ENCODE results near the gene MAFG.
"Not testable (repeated sequence)": the region's sequence is repeated elsewhere in the genome, so short reads cannot be mapped to it uniquely, and the experiment has no call there.

Gene MAFG

DNA sequence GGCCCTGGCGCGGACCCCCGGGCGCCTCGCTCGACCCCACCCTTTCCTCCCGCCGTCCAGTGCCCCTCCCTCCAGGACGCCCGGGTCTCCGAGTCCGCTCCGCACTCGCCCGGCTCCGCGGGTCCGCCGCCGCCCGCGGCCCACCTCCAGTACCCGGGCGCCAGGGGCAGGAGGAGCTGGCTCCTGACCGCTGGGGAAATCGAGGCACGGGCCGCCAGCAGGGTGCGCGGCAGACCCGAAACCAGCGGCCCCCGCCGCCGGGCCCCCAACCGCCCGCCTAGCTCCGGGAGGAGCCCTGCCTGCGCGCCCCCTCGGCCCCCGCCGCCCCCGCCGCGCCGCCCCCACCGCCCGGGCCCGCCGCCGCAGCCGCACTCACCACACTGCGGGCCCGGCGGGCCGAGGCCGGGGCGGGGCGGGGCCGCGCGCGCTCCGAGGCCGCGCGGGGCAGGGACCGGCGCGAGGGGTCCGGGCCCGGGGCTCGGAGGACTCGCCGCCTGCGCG lies 333 bp downstream of the MAFG start:
- TF ChIP-seq POLR2A (IDR thresholded peaks at IDR 0.05; ENCODE audit: low read depth, low read length), result no peak
- DNase-seq (ENCODE audit: insufficient read length, low spot score), result peak; percentile 49
- FAIRE-seq, result no peak

DNA sequence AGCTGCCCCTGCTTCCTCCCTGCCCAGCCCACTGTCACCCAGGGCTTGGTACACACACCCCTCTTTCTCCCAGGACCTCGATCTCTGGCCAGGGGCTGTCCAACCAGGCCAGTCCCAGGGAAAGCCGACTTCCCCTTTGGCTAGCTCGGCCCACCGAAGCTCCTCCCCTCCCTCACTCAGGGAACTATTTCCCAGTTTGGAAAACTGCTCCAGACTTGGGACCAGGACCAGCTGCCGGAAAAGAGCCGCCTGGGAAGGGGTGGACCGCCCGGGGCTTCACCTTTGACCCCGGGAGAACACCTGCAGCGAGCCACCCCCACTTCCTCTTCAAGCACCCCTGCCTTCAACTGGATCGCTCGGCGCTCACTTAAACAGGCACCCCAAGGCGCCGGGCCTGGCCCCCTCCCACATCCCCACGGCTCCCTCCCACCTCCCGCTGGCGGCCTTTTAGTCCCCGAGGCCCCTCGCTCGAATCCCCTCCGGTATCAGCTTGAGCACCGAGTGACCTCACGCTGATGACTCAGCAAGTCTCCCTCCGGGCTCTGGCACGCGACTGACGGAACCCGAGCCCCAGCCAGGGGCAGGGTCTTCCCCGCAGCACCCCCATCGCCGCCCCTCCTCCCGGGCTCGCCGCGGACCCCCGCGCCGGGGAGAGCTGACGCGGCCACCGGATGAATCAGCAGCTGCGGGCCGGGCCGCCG lies 934 bp downstream of the MAFG start:
- FAIRE-seq (no peak), DNase-seq (ENCODE audit: insufficient read length, low spot score) (peak; percentile 93)
- TF ChIP-seq POLR2A (IDR thresholded peaks at IDR 0.05; ENCODE audit: low read depth, low read length), result peak; percentile 21; the same call in 1 of the 2 replicates

DNA sequence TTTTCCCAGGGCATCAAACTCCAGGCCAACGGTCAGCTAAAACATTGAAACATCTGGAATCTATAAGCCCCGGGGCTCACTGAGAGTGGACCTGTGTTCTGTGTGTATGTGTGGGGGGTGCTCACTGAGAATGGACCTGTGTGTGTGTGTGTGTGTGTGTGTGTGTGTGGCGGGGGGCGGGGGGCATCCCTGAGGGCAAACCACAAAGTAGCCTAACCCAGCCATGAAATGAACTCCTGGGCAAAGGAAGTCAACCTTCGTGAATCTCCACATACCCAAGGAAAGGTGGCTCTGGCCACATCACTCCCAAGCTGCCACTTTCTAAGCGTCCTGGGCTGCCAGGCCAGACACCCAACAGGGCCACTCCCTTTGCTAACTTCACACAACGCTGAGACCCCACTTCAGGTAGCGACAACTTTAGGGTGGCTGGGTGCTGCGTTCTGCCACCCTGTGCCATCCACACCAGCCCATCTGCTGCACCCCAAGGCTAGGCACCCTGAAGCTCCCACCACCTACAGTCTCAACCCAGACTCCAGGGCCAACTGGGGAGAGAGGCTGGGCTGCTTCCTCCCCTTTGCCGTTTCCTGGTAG lies 1.6 kb downstream of the MAFG start:
- DNase-seq (ENCODE audit: insufficient read length, low spot score) (no peak), FAIRE-seq (no peak)
- TF ChIP-seq POLR2A (IDR thresholded peaks at IDR 0.05; ENCODE audit: low read depth, low read length), result no peak

DNA sequence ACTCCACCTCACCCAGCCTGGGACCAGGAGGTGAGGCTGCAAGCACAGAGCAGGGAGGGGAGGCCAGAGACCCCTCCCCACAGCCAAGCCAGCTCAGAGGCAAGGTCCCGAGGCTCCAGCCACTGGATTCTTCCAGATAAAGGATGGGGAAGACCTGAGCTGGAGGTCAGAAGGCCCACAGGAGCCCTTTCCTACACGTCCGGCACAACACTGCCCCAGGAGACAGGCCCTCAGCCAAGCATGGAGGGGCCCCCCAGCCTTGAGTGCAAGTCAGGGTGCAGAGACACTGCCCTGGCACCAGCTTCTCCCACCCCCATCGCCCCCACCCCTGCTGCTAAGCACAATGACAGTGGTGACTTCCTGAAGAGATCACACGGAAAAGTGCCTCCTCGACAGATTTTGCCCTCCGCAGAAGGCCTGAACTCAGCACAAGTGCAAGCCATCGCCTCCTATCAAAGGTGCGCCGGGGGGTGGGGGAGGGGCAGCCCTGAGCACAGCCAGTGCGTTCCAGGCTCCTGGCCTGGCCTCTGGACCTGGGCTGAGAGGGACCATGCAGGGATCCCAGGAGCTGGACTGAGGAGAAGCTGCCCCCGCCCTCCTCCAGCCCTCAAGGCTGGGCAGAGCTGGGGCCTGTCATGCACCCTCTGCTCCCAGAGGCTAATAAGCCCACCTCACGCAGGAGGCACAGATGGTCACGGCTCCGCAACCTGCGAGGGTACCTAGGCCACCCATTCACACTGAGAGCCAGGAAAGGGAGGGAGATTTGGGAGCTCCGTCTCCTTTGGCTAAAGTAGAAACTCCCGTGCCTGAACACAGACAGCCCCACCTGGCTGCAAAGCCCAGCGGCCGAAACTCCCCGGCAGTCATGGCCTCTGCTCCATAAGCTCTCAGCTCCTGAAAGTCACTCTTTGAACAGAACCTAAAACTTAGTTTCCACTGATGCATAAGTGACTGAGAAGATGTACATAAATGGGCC lies 2.7 kb downstream of the MAFG start:
- TF ChIP-seq POLR2A (IDR thresholded peaks at IDR 0.05; ENCODE audit: low read depth, low read length), result no peak
- DNase-seq (ENCODE audit: insufficient read length, low spot score) (no peak), FAIRE-seq (no peak)

DNA sequence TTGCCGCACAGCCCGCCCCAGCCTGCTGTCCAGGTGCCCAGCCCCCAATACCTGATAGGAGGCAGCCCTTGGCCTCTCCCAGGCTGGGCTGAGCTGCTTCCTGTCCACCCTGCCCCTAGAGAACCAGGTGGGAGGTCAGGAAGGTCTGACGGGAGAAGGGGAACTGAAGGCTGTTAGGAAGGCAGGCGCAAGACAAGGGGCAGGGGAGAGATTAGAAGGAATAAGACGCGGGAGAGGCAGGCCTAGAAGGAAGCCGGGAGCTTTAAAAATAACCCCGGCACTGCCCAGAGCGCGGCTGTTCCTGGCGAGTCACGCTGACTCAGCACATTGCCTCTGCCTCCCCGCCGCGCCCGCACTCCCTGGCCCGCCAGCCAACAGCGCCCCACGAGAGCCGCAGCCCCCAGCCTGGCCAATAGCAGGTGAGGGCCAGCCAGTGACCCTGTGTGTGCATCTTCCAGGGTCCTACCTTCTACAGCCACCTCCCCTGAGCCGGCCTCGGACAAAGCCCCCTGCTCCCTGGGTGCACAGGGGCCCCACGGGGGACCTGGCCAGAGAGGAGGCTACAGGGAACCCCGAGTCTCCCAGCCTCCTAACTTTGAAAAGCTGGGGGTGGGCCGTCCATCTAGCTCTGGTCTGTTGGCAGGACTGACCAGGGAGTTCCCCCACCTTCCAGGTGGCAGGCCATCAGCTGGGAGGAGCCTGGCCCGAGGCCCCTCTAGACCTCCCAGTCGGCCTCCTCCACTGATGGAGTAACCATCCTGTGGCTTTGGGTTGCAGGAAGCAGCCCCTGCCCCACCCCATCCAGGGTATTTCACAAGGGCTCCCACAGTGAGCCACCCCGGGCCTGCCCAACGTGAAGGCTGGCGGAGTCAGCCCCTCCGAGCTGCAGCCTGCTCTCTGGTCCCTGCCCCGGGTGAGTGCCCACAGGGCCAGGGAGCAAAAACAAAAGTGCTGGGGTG lies 4.0 kb downstream of the MAFG start:
- FAIRE-seq (no peak), DNase-seq (ENCODE audit: insufficient read length, low spot score) (peak; percentile 96)
- 0 out of 2 replicates have a peak, but pooled peaks have one; percentile 10 for TF ChIP-seq POLR2A (IDR thresholded peaks at IDR 0.05; ENCODE audit: low read depth, low read length)

DNA sequence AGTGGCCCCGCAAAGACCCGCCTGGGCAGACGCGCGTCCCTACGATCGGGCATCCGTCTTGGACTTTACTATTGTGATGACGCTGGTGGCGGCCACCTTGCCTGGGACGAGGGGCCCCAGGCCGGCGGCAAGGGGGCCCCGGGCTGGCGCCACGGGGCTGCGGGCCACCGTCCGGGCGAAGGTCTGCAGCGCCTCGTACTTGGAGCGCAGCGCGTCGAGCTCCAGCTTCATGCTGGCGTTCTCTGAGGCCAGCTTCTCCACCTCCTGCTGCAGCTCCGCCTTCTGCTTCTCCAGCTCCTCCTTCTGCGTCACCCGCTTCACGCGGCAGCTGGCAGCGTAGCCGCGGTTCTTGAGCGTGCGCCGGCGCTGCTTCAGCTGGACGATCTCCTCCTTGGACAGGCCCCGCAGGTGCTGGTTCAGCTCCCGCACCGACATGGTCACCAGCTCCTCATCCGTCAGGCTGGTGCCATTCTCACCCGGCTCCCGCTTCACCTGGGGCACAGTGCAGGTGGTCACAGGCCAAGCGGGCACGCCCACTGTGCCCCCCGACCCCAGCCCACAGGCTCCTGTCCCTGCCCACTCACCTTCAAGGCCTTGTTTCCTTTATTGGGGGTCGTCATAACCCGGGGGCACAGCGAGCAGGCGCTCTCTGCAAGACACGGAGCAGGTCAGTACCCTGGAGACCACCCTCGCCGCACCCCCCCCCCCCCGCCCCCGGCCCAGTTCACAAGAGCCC lies 4.8 kb downstream of the MAFG start:
- FAIRE-seq (no peak), DNase-seq (ENCODE audit: insufficient read length, low spot score) (no peak)
- no peak for TF ChIP-seq POLR2A (IDR thresholded peaks at IDR 0.05; ENCODE audit: low read depth, low read length)

DNA sequence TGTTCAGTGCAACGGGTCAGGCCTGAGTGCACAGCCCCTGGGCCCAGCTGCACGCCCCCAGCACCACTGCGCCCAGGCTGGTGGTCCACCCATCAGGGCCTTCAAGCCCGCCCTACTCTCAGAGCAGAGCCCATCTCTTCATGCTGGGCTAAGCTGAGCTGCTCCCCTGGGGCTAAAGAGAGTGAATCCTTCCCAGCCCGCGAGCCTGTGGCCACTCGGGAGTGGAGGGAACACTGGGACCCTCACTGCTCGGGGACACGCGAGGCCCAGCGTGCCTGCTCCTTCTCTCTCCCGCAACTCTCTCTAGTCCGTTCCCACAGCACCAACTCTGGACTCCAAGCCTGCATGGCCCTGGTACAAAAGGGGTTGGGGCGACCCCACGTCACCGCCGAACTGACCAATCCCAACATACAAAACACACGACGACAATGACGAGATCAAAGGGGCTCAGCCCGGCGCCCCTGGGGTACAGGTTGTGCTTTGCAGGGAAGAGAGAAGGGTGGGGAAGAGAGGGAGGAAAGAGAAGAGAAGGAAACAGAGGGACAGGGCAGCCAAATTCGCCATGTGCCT lies 5.5 kb downstream of the MAFG start:
- no peak for TF ChIP-seq POLR2A (IDR thresholded peaks at IDR 0.05; ENCODE audit: low read depth, low read length)
- DNase-seq (ENCODE audit: insufficient read length, low spot score) (no peak), FAIRE-seq (no peak)

DNA sequence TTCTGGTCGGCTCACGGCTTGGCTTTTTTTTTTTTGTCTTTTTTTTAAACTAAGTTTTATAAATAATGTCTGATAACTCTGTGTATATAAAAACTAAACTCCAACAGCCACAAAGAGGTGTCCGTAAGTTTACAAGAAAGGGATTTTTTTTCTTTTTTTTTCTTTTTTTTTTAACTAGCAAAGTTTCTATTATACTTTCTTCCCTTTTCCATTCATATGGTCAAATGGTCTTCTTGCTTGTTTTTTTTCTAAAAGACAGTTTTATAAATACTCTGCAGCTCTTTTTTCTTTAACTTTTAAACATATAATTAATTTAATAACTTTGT lies 6.0 kb downstream of the MAFG start:
- FAIRE-seq (no peak), DNase-seq (ENCODE audit: insufficient read length, low spot score) (no peak)
- TF ChIP-seq POLR2A (IDR thresholded peaks at IDR 0.05; ENCODE audit: low read depth, low read length), result no peak

DNA sequence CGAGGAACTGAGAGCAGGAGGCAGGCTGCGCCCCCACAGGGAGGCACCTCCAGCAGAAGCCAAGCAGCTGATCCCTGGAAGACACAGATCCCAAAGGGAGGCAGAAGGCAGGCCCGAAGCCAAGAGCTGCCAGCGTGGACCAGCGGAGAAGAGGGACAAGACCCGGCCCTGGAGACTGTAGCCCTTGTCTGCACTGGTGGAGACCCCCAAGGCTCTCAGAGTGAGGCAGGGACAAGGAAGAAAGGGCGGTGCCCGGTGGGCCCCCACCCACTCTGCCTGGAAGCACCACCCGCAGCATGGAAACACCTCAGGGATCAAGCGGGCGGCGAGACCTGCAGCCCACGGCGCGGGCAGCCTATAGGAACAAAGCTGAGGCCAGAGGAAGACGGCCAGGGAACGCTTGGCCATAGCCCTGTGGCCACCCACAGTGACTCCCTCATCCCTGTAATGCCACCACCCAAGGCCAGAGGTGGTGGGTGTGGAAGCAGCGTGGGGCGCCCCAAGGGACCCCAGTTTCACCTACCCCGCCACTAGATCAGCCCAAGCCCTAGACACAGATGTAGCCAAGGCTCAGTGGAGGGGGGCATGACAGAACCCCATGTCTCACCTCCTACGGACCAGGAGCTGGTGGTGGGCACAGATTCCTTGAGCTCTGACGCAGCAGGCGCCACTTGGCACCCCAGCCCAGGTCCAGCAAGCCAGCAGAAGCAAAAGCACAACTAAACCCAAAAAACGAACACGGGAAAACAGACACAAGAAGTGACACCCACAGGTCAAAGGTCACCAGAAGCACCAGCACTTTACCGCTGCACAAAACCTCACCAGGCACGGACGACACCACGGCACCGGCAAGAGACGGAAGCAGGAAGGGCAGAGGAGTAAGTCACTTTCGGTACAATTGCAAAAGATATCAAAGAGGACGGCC lies 6.7 kb downstream of the MAFG start:
- no peak for TF ChIP-seq POLR2A (IDR thresholded peaks at IDR 0.05; ENCODE audit: low read depth, low read length)
- no peak for FAIRE-seq
- no peak for DNase-seq (ENCODE audit: insufficient read length, low spot score)

DNA sequence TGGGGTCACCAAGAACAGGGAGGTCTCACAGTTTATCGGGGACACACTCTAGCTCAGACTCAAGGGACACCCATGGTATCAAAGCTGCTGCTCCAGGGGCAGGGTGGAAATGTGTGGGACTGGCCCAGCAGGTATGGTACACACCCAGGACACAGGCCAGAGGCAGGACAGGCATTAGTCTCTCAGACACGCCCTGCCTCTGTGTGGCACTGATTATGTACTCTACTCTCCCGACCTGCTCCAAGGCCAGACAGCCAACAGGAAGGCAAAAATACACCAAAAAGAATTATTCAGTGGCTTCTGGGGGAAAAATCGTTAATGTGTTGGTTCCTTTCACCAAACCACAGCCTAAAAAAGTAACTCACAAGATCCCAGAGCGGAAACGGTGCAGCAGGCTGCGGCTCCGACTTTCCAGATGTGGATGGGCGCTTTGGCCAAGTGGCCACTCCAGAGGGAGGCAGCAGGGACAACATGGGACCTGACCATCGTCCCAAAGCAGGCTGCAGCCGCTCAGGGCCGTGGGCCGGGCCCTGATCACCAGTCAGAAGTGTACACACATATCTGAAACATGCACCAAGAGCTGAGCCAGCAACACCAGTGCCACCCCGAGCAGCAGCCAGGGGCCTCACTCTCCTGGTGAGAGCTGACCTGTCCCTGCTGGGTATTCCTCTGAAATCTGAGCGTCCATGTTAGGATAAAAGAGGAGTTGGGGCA lies 8.5 kb downstream of the MAFG start:
- FAIRE-seq, result no peak
- TF ChIP-seq POLR2A (IDR thresholded peaks at IDR 0.05; ENCODE audit: low read depth, low read length), result no peak
- DNase-seq (ENCODE audit: insufficient read length, low spot score), result no peak

DNA sequence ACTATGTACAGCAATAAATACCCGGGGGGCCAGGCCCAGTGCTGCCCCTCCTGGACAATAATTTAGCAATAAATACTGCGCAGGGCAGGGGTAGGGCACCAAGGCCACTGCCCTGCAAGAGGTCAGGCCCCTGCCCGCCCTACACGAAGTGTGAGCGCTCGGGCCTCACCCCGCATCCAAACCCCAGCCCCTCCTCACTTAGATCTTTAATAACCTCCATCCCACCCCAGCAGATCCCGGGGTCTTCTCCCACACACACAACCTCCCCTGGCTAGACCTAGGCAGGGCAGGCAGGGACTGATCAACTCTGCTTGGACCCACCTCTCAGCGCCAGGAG lies 9.2 kb downstream of the MAFG start:
- FAIRE-seq, result not testable (repeated sequence)

More for the DNA sequence above, 9.2 kb downstream of the MAFG start:
- not testable (repeated sequence) for DNase-seq (ENCODE audit: insufficient read length, low spot score)
